Stimulated activated CD4-positive, alpha-beta T cell treated with anti-CD3 and anti-CD28 coated beads, TNF-alpha, amount 100 ng/mL, for 48 hours (primary cell): ENCODE measurements around the gene ZMYND12.

Experiments
- DNase-seq, 3 donors: peaks; one replicate each; pipeline ENCODE4 v3.0.0-alpha.2; 2020; ENCODE audit warnings: low read depth in 3 of 3

The ZMYND12 gene

GRCh38 chr1:42392967-42393848 lies 62.6 kb downstream of the ZMYND12 start:
- no peak for DNase-seq

- DNase-seq = no peak
Observed at GRCh38 chr1:42392255-42392654, 63.6 kb downstream of the ZMYND12 start.

- DNase-seq = no peak
Observed at GRCh38 chr1:42386051-42386450, 69.8 kb downstream of the ZMYND12 start.

GRCh38 chr1:42385283-42385682 lies 70.5 kb downstream of the ZMYND12 start:
- no peak for DNase-seq

DNA sequence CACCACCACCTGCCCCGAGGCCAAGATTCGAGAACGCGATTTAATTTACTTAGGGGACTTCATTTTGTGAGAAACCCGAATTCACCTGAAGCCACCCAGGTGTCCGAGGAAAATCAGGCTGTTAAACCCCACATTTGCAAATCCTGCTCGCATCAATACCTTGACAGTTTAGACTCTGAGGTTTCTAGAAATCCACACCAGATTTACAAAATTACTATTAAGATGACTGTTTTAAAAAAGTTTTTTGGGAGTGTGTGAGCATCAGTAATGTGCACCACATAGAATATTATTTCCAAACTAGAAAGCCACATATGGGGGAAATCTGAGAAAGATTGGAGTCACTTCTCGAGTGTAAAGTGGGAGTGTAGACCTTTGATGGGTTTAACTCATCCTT lies 74.5 kb downstream of the ZMYND12 start:
- no peak for DNase-seq

DNA sequence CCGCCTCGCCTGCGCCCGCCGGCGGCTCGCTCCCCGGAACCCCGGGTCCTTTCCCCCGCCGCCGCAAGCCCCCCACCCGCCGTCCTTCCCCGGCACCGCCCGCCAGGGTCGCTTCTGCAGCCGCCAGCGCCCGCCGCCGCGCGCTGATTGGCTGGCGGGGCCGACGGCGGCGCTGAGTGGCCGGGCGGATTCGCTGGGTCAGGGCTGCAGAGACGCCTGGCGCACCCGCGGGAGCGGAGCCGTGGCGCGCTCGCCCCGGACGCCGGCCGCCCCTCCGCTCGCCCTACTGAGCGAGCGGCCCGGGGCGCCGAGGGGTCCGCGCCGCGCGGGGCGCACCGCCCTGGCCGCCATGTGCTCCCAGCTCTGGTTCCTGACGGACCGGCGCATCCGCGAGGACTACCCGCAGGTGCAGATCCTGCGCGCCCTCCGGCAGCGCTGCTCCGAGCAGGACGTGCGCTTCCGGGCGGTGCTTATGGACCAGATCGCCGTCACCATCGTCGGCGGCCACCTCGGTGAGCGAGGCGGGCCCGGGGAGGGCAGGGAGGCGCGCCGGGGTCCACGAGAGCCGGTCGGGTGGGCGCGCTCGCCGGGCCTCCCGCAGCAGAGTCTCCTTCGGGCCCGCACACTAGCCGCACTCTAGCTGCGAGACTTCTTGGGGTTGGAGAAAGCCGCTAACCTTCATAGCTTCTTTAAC lies 75.1 kb downstream of the ZMYND12 start, which contains the start of gene RIMKLA:
RIMKLA (plus strand) TSS at position 207 of the 694 bp plus-strand sequence; CDS start at position 350, 143 bp downstream.
- DNase-seq = peak in 2 of 3 donors; percentile 19 to 33
